Colonic mucosa (tissue), 4 donors: ENCODE measurements around the gene ANKRD53. TPM values are rescaled to one million over a fixed set of nuclear protein-coding genes. Genes with fewer than 3 reads are reported as not detected.
A peak's percentile ranks its signal among the peaks of the same experiment; 100 is the strongest.

Experiments
- DNase-seq: peaks from one replicate; pipeline ENCODE4 v3.0.0-alpha.2; 2020
- H3K27ac ChIP-seq: fragments of 200-600 bp; one replicate; pipeline ENCODE4 v1.8.0; 2021
- H3K27me3 ChIP-seq: fragments of 200-600 bp; one replicate; pipeline ENCODE4 v1.8.0; 2021
- H3K36me3 ChIP-seq: fragments of 200-600 bp; one replicate; pipeline ENCODE4 v1.8.0; 2021
- H3K4me1 ChIP-seq: fragments of 200-600 bp; one replicate; pipeline ENCODE4 v1.8.0; 2021; ENCODE audit warnings: mild to moderate bottlenecking
- H3K4me3 ChIP-seq: fragments of 200-600 bp; one replicate; pipeline ENCODE4 v1.8.0; 2021
- H3K9ac ChIP-seq, 2 donors: one replicate each; pipeline ENCODE4 v1.7.0; 2013; ENCODE audit warnings: control low read depth in 2 of 2, low read depth in 2 of 2, low read length in 2 of 2
- H3K9me3 ChIP-seq: fragments of 200-600 bp; one replicate; pipeline ENCODE4 v1.8.0; 2021
- CTCF ChIP-seq: fragments of 200-600 bp; IDR thresholded peaks from one replicate; pipeline ENCODE4 v1.8.0; 2022; ENCODE audit warnings: antibody characterized with exemption, mild to moderate bottlenecking
- intact Hi-C: fragments of 100-400 bp; cut with DNase I; formaldehyde crosslinking; loops from one replicate; pipeline ENCODE4 v1.14.1; 2022
- total RNA-seq, 2 donors: library from RNA; stranded (reverse); fragmentation: NEBNext Ultra II Directional in 1 of 2; extraction: Animal tissue kit (Norgen Biotek cat#: 25700) in 1 of 2; gene quantifications; one replicate each; pipeline ENCODE4 v1.2.1, GENCODE V29; 2021
- donor health status: healthy.
- donor health status: DM: no; HTN: no; CAD: no.
- donor health status: DM: no; HTN: no; CAD: no.

Gene ANKRD53
- total RNA-seq, 2 donors from 2014 or later: 0.40 TPM; not detected in 1

GRCh38 chr2:70965506-70965905 is 12.9 kb upstream of the ANKRD53 start:
- peak overlapping the region; percentile 45 for H3K4me3 ChIP-seq
- H3K27ac ChIP-seq: no peak overlapping the region
- intact Hi-C loops: no loop called here
- H3K9ac ChIP-seq: no peak overlapping the region
- peaks cover 3% of the 10 kb centered on the region for H3K27me3 ChIP-seq
- no peak for TF ChIP-seq CTCF
- H3K9me3 ChIP-seq: no peaks in the 10 kb centered on the region
- DNase-seq: peak; percentile 15
- H3K4me1 ChIP-seq: no peaks in the 10 kb centered on the region
- no peaks in the 10 kb centered on the region for H3K36me3 ChIP-seq

GRCh38 chr2:70966681-70967080 is 11.7 kb upstream of the ANKRD53 start:
- H3K36me3 ChIP-seq: no peaks in the 10 kb centered on the region
- DNase-seq: no peak
- TF ChIP-seq CTCF: no peak
- H3K9me3 ChIP-seq: no peaks in the 10 kb centered on the region
- H3K4me3 ChIP-seq: no peak overlapping the region
- no peak overlapping the region for H3K9ac ChIP-seq
- intact Hi-C loops: no loop called here
- no peaks in the 10 kb centered on the region for H3K4me1 ChIP-seq
- no peak overlapping the region for H3K27ac ChIP-seq
- H3K27me3 ChIP-seq: peaks cover 3% of the 10 kb centered on the region

GRCh38 chr2:70967189-70967588 is 11.2 kb upstream of the ANKRD53 start:
- no peaks in the 10 kb centered on the region for H3K9me3 ChIP-seq
- no peak for DNase-seq
- no peak overlapping the region for H3K4me3 ChIP-seq
- no peak for TF ChIP-seq CTCF
- H3K27me3 ChIP-seq: peaks cover 3% of the 10 kb centered on the region
- no peak overlapping the region for H3K27ac ChIP-seq
- no peak overlapping the region for H3K9ac ChIP-seq
- intact Hi-C loops: no loop called here
- H3K36me3 ChIP-seq: no peaks in the 10 kb centered on the region
- H3K4me1 ChIP-seq: no peaks in the 10 kb centered on the region

GRCh38 chr2:70974592-70974991 is 3.8 kb upstream of the ANKRD53 start:
- Histone ChIP-seq H3K27me3 (no peaks in the 10 kb centered on the region), H3K36me3 (no peaks in the 10 kb centered on the region), H3K27ac (no peak overlapping the region), H3K4me1 (no peaks in the 10 kb centered on the region), H3K9me3 (no peaks in the 10 kb centered on the region), H3K9ac (no peak overlapping the region), H3K4me3 (no peak overlapping the region)
- TF ChIP-seq CTCF: no peak
- DNase-seq: no peak
- intact Hi-C loops: no loop called here

GRCh38 chr2:70975237-70975636 is 3.2 kb upstream of the ANKRD53 start:
- H3K4me1 ChIP-seq: no peaks in the 10 kb centered on the region
- no peak overlapping the region for H3K4me3 ChIP-seq
- H3K27me3 ChIP-seq: no peaks in the 10 kb centered on the region
- no peak overlapping the region for H3K27ac ChIP-seq
- intact Hi-C loops: no loop called here
- no peak for TF ChIP-seq CTCF
- DNase-seq: no peak
- H3K36me3 ChIP-seq: no peaks in the 10 kb centered on the region
- no peak overlapping the region for H3K9ac ChIP-seq
- H3K9me3 ChIP-seq: no peaks in the 10 kb centered on the region
